HG02610 (cell line): ENCODE data around the gene VAC14.
"Not testable (repeated sequence)": the region's sequence is repeated elsewhere in the genome, so short reads cannot be mapped to it uniquely, and the experiment has no call there.

Experiments used
- ATAC-seq: cut with Tn5 transposase; IDR thresholded peaks from one replicate; pipeline ENCODE4 v1.9.1; 2021; ENCODE audit warnings: mild to moderate bottlenecking, moderate library complexity; ENCODE audit not compliant: unreplicated experiment

The VAC14 gene

DNA sequence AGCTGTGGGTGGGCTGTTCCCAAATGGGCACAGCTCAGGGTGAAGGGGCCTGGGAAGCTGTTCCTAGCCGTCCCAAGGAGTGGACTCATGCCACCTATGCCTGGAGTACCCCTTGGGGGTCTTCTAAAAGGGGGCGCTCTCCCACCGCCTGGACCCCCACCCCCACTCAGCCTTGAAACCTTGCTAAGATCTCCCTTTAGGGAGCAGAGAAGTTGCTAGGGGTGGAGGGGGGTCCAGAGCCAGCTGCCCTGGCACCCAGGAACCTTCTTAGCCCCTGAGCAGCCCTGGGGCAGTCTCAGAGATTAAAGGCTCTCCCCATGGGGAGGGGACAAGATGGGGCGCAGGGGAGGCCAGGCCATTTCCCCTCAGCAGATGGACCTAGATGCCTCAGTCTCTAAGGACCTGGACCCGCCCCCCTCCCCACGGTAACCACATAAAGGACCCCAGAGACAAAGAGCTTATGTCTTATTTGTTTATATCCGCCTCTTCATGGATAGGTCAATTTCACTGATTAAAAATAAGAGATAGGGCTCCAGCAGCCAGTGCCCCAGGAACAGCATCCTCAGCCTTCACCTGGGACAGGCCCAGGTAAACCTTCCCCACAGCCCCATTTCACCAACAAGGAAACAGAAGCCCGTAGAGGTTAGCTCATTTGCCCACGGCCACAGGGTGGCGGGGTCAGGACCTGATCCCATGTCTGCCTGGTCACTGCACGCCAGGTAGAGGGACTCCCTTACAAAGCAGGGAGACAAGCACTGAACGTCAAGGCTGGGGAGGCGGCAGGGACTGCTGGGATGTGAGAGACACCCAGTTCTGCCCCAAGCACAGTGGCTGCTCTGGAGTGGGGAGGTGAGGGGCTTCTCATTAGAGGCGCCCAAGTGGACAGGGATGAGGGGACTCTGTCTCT, 118.5 kb downstream of the VAC14 start:
- no peak for ATAC-seq

DNA sequence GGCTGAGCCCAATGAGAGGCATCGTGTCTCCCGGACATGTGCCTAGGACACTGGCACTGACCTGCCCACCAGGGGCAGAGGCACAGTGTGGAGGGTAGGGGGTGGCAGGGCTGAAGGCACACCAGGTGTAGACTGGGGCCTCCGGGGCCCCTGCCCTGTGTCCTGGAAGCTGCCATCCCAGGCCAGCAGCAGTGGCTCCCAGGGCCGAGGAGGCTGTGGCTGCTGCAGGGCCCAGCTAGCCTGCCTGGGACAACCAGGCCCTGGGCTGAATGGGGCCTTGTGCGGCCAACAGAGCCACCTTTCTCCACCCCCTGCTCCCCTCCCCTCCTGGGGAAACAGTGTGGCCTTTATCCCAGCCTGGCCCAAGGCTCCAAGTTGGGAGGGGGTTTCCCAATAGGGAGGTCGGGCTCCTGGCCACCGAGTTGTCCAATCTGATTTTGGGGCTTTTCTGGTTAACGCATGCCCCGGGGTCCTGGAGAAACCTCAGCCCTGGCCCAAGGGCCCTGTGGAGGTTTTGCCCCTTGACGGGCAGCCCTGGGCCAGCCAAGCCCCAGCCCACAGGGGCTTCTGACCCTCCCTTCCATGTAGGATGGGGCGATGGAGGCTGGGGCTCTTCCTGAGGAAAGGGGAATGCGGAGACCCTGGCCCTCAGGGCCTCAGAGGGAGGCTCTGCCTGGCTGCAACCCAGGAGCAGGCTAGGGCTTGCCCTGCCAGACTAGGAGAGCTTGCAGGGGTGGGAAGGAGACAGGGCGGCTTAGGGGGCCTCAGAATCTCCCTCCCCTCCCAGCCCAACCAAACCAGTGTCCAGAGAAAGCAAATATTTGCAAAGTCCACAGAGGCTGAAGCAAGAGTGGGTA, 119.3 kb downstream of the VAC14 start:
- no peak for ATAC-seq

DNA sequence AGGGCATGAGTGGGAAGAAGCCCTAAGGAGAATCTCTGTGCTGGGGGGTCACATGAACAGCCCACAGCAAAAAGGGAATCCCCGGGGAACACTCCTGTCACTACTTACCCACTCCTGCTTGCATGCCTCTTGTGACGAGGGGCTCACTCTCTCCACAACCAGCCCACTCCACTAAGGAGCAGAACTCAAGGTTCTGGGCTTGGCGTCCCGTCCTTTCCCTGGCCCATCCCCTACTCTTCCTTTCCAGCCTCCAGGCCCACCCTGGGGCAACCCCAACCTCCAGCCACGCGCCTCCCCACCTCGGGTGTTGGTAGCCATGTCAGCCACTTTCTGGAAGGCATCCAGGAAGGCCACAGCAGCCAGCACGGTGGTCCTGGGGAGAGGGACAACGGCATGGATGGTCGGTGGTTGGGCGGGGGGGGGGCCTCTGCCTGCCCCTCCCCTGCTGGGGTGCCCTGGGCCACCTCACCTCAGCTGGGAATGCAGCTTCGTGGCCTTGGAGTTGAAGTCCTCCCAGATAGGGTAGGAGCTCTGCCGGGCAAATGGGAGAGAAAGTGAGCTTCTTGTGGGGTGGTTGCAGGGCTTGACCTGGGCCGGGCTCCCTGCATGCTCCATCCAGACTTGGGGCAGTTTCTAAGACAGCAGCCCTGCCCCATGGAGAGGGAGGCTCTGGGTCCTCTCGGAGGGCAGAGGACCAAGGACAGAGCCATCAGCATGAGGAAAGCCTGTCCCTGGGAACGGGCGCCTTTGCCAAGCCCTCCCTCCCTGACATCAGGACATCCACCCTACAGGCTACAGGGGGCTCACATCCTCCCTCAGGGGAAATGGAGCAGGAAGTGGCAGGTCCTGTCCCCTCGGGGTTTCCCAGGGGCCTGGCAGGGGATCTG, 120.2 kb downstream of the VAC14 start:
- ATAC-seq: no peak

DNA sequence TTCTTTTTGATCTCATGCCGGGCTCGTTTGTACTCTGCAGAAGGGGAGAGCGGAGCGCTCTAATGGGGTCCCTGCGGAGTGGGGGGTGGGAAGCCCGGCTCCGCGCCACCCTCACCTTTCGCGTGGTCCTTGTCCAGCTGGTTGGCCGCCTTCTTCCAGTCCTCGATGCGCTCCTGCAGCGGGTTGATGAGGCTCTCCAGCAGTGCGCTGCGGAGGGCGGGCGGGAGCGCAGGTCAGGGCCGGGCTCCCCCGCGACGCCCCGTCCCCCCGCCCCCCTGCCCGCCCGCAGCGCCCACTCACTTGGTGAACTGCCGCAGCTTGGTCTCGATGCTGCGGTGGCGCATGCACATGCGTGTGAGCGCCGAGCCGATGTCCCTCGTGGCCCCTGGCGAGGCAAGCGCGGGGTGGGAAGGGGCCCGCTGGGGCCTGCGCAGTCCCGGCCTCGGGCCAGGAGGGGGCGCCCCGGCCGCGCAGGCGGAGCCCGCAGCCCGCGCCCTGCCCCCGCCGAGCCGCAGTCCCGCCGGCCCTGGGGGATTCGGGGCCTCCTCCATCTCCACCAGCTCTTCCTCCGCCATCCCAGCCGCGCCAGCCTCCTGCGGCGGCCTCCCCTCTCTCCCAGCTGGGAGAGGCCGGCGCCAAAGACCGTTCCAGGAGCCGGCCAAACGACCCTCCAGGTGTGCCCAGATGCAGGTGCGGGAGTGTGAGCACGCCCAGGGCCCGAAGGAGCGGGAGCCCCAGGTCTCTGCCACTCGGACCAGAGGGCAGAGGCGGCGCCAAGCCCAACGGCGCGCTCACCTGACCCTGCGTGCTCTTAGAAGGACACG, 121.1 kb downstream of the VAC14 start:
- ATAC-seq: no peak

DNA sequence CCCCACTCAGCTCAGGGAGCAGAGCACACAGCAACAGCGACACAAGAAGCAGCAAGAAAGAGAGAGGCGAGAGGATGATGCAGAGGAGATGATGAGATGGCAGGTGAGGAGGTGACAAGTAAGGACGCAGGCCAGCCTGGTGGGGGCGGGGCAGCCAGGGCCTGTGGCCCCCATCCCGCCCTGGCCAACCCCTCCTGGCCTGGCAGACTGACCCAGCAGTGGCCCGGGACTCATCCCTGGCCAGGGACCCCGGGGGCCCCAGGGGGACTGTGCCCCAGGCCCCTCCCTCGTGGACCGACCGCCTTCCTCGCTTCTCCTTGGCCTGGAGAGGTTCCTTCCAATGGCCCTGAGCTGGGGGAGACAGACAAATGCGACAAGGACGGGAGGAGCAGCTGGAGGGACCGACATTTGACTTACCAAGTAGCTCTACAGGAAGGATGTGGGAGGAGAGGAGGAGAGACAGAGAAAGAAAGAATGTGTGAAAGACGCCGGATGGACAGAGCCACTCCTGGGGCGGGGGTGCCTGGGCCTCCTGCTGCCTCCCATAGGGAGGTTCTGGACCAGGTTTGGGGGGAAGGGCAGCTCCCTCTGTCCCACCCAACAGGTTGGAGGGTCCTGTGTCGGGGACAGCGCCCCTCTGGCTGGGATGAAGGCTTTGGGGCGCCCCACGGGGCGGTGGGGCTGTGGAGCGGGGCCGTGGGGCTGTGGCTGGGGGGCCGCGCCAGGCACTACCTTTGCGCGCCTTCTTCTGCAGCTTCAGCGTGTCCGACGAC, 121.9 kb downstream of the VAC14 start:
- no peak for ATAC-seq

DNA sequence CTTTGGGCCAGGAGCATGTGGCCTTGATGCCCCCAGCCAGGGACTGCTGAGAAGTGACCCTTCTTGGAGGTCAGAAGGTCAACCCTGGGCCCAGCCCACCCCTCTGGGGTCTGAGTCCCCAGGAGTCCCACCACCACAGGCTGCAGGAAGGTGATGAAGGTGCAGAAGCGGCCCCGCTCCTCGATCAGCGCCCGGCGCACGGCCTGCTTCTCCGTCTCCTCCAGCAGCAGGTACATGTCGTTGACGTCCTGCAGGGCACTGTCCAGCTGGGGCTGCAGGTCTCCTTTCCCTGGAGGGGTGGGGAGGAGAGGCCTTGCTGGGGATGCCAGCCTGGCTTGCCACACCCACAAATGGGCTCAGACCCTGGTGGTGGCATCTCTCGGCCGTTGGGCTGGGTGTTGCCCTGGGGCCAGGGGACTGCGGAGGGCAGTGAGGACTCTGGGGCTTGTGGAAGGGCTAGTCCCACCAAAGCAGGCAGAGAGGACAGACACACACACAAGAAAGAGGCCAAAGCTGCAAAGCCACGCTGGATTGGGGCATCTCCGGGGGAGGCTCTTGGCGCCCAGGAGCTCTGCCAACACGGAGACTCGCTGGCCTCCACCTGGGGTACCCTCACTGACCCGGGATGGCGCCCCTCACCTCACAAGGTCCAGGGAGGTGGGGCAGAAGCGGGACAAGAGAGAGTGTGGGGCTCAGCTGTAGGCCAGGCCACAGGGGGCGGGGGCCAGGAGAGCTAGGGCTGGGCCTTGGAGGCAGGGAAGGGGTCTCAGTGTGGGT, 122.6 kb downstream of the VAC14 start:
- no peak for ATAC-seq

DNA sequence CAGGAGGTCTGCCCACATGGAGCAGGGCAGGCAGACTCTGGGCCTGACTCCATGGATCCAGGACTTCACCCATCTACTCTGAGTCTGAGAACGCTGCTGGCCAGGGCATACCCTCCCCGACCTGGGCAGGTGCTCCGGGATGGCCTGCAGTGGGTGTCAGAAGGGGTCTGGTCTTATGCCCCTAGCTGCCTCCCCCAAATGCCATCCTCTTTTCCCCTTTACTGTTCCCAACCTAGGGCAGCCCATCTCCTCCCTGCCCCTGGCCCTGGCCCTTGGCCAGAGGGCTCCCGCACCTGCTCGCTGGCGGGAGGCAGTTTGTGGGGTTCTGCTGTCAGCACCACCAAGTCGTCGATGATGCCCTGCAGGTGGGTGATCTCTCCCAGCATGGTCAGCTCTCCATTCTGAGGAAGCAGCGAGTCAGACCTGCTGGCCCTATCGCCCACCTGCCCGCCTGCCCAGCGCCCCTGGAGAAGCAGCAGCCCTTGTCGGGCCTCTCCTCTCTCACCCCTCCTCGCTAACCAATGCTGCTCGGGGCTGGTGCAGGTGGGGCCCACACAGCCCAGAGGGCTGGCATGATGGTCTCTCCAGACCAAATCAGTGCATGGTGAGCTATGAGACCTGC, 123.3 kb downstream of the VAC14 start:
- no peak for ATAC-seq

DNA sequence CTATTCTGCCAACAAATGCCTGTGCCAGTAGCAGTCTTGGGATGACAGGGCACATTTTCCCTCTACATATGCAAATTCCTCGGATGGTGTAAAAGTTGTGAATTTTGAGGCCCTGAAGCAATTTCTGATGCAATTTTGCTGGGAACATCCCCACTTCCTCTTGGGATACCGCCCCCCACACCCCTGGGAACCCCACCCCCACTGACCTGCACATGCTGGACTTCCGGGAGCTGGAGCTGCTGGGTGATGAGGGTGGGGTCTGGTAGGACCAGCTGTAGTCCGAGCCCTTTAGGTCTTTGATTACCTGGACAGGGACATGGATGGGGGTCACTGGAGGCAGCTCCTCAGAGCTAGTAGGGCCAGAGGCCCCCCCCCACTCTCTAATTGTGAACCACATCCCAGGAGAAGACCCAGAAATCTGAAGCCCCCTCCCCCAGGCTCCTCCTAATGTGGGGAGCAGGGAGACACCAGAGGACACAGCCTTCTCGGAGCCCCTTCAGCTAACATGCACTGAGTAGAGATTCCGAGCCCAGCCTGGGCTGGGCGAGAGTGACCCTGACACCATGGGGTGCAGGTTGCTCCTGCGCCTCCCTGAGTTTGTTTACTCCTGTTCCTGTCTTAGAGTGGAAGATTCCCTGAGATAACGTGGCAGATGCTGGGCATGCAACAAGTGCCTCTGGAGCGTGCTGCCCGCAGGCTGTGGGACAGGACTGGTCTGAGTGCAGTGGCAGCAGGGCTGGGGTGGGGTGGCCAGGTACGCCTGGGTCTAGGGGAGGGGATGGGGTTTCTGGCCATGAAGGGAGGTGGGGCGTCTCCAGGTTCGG, 124.1 kb downstream of the VAC14 start:
- ATAC-seq: no peak

DNA sequence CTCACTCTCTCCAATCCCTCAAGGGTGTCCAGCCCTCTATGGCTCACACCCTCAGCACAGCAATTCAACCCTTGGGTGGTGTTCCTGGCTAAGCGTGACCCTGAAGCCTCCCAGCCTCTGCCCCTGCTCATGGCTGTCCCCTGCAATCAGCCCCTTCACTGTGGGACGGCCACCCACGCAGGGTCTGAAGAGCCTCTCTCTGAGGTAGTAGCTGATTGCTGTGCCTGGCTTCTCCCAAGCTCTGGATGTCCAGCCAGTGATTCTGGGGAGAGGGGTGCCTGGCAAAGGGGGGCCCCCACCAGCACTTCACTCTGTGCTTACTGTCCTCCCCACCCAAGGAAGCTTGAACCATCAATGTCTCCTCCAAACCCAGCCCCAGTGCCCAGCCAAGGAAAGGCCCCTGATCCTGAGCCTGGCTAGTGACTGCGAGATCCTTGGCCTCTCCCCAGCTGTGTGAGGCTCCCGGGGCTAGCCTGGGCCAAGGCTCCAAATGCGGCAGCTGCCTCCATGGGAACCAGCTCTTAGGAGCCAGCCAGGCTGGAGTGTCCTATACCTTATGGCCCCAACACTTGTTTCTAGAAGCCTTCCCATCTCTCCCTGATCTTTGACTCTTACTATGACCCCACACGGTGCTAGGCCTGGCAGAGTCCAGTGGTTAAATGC, 125.0 kb downstream of the VAC14 start:
- no peak for ATAC-seq

DNA sequence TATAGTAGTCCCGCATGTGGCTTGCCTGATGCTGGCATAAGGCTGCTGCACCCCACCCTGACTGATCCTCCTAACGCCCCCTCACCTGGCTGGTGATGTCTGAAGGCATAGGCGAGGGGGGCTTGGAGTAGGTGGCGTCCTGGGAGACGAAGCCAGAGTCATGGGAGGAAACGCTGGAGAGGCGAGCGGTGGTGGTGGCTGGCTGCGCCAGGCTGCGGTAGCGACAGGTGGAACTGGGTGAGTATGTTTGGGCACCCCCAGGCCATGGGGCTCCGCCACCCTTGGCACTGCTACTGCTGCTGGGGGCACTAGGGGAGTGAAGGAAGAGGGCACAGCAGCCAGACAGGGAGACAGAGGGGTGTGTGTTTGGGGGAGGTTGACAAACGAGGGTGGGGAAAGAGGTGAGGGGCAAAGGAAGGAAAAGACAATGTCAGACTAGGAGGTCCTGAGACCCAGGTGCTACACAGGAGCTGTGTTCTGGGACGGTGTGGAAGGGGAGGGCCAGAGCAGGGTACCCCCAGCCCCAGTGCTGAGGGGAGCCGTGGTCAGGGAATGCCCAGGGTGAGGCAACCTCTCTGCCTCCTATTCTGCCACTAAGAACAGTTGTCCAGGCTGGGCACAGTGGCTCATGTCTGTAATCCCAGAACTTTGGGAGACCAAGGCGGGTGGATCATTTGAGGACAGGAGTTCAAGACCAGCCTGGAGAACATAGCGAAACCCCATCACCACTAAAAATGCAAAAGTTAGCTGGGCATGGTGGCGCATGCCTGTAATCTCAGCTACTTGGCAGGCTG, 126.5 kb downstream of the VAC14 start:
- ATAC-seq: no peak

DNA sequence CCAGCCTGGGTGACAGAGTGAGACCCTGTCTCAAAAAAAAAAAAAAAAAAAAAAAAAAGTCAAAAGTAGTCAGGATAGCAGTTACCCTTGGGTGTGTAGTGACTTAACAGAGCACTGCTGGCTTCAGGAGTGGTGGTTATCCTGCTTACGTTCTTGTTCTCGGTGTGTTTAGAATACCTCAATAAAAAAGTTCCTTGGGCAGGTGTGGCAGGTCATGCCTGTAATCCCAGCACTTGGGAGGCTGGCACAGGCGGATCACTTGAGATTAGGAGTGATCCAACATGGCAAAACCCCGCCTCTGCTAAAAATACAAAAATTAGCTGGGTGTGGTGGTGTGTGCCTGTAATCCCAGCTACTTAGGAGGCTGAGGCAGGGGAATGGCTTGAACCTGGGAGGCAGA, 130.0 kb downstream of the VAC14 start:
- not testable (repeated sequence) for ATAC-seq

DNA sequence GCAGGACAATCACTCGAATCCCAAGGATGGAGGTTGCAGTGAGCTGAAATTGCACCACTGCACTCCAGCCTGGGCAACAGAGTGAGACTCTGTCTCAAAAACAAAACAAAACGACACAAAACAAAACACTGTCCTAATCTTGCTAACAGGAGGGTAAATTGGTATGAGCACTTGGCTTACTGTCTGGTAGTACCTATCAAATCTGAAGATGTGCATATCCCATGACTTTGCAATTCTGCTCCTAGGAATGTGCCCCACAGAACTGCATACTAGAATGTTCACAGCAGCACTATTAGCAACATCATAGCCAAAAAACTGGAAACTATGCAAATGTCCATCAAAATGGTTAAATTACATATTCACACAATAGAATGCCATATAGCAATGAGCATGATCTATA, 130.8 kb downstream of the VAC14 start:
- ATAC-seq: no peak

DNA sequence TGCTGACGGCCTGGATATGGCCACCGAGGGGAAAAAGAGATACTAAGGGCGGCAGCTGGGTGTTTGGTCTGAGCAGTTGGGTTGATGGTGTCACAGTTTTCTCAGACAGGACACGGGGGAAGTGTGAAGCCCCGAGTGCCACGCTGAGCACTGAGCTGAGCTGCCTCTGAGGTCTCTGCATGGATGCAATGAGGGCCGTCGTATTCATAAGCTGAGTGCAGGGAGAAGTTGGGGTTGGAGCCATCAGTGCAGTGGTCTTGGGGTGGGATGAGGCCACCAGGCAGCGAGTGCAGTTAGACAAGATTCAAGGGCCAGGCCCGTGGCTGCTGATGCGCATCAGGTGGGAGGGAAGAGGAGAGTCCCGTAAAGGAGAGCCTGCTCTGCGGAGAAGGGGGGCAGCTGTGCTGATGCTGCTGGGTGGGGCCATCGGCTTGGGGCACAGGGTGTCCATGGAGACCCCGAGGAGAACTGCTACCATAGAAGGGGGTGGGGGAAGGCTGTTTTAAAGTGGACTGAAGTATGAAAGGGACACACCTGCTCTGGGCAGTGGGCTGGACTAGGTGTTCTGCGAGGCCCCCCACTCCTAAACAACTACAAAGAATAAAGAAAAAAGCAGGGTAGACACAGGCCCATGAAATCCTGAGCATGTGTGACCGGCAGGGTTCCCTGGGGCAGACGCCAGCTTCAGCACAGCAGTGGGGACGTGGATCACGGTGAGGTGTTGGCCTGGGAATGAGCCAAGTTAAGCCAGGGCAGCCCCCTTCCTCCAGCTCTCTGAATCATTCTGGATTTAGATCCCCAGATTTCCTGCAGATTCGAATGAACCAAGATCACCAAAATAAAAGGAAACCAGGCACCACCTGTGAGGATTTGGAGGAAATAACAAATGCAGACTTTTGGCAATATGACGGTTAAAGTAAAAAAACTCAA, 134.9 kb downstream of the VAC14 start:
- no peak for ATAC-seq

DNA sequence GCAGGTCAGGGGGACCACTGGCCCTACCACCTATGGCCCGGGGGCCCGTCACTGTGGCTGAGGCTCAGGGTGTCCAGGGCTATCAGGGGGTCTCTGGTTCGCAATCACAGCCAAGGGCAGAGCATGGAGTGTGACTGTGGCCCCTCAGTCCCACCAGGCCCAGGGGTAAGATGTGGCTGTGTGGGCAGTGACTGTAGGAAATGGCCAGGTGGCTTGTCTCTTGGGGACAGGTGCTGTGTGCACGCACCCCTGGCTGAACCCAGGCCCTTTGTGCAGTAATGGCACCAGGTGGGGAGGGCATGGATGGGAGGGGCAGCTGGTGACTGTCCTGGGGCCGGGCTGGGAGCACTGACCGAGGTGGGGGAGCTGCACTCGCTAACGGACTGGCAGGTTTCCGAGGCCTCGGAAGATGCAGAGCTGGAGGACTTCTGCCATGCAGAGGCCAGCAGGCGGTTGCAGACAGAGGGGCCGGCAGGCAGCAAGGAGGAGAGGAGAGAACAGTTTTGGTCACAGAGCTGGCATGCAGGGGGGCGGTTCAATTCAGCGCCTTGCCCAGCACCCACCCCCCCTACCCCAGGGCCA, 135.8 kb downstream of the VAC14 start:
- no peak for ATAC-seq
